Epidermal melanocyte (primary cell): Measurements from ENCODE around the gene MAEA.

ENCODE experiments used
- DNase-seq: peaks from one replicate; pipeline ENCODE4 v3.0.0; 2011; ENCODE audit warnings: low spot score; ENCODE audit not compliant: insufficient read length

MAEA gene

GRCh38 chr4:1299301-1299860 lies 9.7 kb downstream of the MAEA start:
- DNase-seq: no peak

DNA sequence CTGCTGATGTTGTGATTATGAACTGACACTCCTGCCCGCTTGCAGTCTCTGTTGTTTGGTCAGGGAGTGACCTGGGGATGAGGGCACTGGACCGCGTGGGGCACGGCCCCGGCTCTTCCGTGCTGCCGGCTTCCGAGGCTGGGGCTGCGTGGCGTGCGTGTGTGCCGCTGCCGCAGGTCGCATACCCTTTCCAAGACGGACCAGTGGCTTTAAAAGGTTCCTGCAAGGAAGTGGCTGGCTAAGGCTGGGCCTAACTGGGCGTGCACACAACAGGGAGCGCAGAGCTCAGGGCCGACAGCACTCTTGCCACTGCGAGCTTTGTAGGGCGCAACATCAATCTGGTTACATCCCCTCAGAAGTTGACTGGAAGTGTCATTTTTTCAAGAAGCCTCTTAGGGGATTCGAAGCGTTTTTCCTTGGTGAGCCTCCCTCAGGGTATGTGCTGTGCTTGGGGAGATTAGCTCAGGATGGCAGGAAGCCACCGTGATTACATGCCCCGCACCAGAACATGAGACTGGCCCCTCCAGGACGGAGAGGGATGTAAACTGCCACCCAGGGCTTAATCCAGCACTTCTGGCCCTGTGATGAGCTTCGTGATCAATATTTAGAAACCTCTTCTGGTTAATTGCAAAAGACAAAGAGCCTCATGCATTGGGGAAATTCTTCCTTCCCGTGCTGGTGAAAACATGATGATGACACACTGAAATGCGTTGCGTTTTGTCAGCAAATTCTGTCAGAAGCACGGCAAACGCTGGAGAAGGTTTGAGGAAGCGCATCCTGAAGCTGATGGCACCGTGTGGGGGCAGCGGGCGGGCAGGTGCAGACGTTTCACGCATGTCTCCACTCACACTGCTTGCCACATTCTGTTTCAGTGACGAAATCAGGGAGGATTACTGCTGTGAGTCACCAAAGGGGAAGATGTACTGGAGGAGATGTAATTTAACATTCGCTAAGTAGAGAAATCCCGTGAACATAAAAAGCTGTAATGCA lies 11.1 kb downstream of the MAEA start:
- DNase-seq: peak; percentile 13

GRCh38 chr4:1302159-1302558 lies 12.5 kb downstream of the MAEA start:
- no peak for DNase-seq

DNA sequence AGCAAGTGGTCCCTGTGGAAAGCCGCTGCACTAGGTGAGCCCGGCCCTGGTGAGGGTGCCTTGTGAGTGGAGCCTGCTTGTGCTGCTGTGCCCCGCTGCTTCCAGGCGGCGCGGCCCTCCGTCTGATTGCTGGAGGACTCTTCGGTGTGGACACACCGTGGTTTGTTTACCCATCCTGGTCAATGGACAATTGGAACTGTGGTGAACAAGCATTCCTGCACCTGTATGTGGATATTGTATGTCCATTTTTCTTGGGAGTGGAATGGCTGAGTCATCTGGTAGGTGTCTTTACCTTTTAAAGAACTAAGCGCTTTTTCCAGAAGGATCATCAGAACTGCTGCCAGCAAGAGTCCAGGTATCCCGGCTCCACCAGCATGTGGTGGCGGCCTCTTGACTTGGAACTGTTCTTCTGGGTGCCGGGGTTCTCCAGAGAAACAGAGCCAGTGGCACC lies 15.6 kb downstream of the MAEA start:
- DNase-seq: no peak

DNA sequence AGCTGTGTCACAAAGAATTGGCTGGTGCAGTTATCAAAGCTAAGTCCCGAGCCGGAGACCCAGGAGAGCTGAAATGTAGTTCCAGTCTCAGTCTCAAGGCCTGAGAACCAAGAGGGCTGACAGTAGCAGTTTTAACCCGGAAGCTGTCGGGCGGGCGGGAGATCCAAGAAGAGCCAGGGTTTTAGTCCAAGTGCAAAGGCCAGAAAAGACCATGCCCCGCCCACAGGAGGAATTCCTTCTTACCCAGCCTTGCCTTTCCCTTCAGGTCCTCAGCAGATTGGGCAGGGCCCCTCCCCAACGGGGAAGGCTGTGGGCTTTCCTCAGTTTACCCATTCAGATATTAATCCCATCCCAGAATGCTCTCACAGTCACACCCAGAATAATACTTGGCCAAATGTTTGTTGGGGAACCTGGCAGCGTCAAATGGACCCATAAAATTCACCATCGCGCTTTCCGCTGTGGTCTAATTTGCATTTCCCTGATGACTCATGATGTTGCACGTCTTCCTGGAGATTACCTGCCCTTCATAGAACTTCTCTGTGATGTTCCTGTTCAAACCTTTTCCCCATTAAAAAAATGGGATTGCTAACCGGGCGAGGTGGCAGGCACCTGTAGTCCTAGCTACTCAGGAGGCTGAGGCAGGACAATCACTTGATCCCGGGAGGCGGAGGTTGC lies 16.2 kb downstream of the MAEA start:
- DNase-seq: no peak

GRCh38 chr4:1307951-1308735 lies 18.5 kb downstream of the MAEA start:
- DNase-seq: no peak

DNA sequence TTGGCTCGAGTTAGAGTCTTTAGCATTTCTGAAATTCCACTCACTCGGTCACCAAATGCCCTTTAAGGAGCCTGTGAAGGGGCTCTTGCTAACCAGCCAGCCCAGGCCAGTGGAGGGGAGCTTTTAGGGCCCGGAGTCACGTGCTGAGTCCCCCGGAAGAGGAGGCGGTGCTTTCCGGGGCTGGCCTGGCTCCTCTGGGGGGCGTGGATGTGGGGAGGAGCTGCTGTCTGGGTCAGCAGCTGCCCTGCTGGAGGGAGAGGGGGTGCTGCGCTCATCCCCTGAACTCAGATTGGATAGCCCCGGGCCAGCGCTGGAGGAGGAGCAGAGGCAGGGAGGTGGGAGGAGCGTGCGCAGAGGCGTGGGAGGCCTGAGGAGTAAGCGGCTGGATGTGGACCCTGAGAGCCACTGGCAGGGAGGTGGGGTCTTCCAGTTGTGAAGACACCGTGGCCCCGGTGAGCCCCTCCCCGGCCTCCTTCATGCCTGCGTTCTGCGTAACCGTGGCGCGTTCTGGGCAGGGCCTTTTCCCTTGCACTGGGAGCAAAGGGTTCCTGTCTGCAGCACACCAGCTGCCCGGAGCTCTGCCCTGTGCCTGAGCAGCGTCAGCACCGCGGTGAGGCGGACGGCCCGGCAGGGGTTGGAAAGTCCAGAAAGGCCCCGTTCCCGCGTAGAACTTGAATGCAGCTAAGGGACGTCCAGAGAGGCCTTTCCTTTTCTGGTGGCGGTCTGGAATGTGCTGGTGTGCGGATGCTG lies 19.7 kb downstream of the MAEA start:
- DNase-seq: peak; percentile 99

GRCh38 chr4:1310031-1310795 lies 20.5 kb downstream of the MAEA start:
- DNase-seq: no peak

DNA sequence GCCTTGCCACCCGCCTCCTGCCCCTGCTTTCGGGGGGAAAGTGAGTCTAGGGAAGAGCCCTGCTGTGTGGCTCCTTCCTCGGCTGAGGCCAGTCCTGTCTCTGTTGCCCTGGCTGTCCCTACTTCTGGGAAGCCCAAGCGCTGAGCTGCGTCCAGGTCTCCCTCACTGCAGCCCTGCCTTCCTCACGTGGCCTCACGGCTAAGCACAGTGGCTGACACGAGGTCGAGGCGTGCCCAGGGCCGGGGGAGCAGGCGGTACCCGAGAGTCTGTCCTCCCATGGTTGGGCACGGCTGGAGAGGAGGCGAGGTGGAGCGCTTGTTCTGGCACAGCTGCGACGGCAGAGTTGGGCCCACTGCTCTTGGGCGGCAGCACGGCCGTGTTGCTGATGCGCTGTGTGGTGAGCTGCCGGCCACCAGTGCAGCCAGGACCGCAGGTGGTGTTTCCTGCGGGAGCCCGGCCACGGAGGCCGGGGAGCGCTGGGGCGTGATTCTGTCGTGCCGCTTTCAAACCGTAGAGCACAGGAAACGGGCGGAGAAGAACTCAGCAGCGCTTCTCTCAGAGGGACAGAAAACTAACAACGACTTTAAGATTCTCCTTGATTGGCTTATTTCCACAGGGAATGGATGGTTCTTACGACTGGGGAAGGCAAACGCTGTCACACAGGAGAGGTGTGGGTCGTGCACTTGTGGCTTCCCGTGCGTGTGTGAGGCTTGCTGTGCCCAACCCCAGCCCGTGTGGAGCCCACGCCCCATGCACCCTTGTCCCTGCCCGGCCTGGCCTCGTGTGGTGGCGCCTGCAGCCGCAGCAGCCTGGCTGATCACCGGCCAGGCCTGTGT lies 21.3 kb downstream of the MAEA start:
- no peak for DNase-seq

GRCh38 chr4:1312821-1313640 lies 23.3 kb downstream of the MAEA start:
- DNase-seq: no peak

DNA sequence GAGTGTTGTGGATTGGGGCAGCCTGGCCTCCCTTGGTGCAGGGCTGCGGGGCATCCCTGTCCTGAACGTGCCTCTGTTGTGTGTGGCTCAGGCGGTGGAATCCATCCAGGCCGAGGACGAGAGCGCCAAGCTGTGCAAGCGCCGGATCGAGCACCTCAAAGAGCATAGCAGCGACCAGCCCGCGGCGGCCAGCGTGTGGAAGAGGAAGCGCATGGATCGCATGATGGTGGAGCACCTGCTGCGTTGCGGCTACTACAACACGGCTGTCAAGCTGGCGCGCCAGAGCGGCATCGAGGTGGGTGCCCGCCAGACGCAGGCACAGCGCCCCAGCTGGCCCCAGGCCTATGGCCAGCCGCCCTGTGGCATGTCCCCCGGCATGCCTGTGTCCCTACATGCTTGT lies 25.6 kb downstream of the MAEA start:
- DNase-seq: no peak

- no peak for DNase-seq
Measured at GRCh38 chr4:1315836-1316536, 26.3 kb downstream of the MAEA start.

- no peak for DNase-seq
Measured at GRCh38 chr4:1316537-1317168, 27.0 kb downstream of the MAEA start.

- no peak for DNase-seq
Measured at GRCh38 chr4:1317177-1318045, 27.7 kb downstream of the MAEA start.

DNA sequence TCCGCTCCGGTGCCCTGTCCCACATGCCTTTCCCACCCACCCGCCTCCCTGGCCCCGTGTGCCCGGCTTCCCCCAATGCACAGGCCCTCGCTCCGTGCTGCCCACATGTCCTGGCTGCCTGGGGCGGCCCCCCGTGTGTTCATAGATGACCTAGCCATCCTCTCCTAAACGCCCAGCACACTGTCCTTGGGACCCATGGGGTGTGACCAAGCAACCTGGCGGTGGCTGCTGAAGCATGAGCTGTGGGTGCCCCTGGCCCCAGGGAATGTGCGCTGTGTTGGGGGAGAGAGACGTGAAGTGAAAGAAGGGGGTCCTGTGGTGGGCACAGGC lies 28.3 kb downstream of the MAEA start:
- no peak for DNase-seq

GRCh38 chr4:1318488-1319213 lies 29.0 kb downstream of the MAEA start:
- DNase-seq: no peak
